Coronary artery (tissue), 2 donors: ENCODE data around the gene THOP1.
A peak's percentile ranks its signal among the peaks of the same experiment; 100 is the strongest.
"Not testable (repeated sequence)": the region's sequence is repeated elsewhere in the genome, so short reads cannot be mapped to it uniquely, and the experiment has no call there.

Experiments used
- DNase-seq: peaks from one replicate; pipeline ENCODE4 v3.0.0-alpha.2; 2017; ENCODE audit warnings: low spot score
- H3K27ac ChIP-seq, 2 donors: fragments of 200-600 bp; sonication (generic); one replicate each; pipeline ENCODE4 v1.5.1; 2016 to 2019
- H3K4me3 ChIP-seq: fragments of 200-600 bp; sonication (generic); 2 replicates; pipeline ENCODE4 v1.5.1; 2016; ENCODE audit warnings: mild to moderate bottlenecking, moderate library complexity
- CTCF ChIP-seq: fragments of 200-600 bp; sonication (generic); IDR thresholded peaks from one replicate; pipeline ENCODE4 v1.5.1; 2019; ENCODE audit warnings: antibody characterized with exemption

Gene THOP1

GRCh38 chr19:2815191-2815614 lies 29.9 kb downstream of the THOP1 start:
- no peak overlapping the region for H3K27ac ChIP-seq
- no peak for DNase-seq
- H3K4me3 ChIP-seq = no peak overlapping the region
- TF ChIP-seq CTCF = no peak

- Histone ChIP-seq H3K4me3 (no peak overlapping the region), H3K27ac (no peak overlapping the region)
- no peak for DNase-seq
- no peak for TF ChIP-seq CTCF
Observed at GRCh38 chr19:2815923-2816322, 30.6 kb downstream of the THOP1 start.

DNA sequence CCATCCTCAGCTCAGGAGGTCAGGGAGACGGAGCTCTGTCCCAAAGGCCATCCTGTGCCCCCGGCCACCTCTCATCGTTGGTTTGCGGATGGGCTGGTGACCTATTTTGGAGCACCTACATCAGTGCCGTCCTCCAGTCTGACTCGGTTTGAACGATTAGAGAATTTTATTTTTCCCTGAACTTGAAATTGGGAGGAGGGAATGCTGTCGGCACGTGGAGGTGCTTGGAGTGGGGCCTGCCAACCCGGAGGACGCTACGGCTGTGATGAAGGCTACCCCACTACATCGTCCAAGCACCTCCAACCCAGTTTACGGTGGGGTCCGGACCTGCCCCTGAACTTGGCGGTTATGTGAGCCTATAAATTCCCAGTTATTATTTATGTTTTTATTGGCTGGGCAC lies 31.3 kb downstream of the THOP1 start:
- no peak for DNase-seq
- TF ChIP-seq CTCF = no peak
- Histone ChIP-seq H3K27ac (no peak overlapping the region), H3K4me3 (no peak overlapping the region)

- DNase-seq, H3K27ac ChIP-seq, H3K4me3 ChIP-seq: not testable (repeated sequence)
Observed at GRCh38 chr19:2817237-2817829, 32.0 kb downstream of the THOP1 start.

- H3K27ac ChIP-seq = peak within 1 kb of the TSS; percentile 28 to 71
- DNase-seq = peak; percentile 94
- H3K4me3 ChIP-seq = peak within 1 kb of the TSS; percentile 97
- TF ChIP-seq CTCF = peak; percentile 94
Observed at GRCh38 chr19:2819540-2820111, 34.3 kb downstream of the THOP1 start, which contains the start of gene ZNF554. Gene ZNF554 (plus strand): TSS chr19:2819868. CDS start chr19:2820072, 204 bp downstream.

GRCh38 chr19:2820112-2820702 lies 34.9 kb downstream of the THOP1 start:
- H3K4me3 ChIP-seq = peak overlapping the region; percentile 97
- no peak for DNase-seq
- H3K27ac ChIP-seq = peak overlapping the region; percentile 28 to 71
- TF ChIP-seq CTCF = no peak

DNA sequence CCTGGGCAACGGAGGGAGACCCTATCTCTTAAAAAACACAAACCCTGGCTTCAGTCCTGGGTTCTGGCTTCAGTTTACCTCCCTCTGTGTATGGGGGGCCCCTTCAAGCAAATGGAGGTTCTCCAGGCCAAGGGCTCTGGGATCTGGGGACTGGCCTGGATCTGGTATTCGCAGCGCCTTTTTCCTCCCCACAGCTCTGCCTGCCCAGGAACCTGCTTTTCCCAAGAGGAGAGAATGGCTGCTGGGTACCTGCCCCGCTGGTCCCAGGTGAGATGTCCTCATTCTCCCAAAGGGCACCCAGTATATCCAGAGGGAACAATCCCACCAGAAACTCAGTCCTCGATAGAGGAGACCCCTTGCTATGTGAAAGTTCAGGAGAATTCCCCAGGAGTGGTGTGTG lies 37.5 kb downstream of the THOP1 start:
- no peak overlapping the region for H3K4me3 ChIP-seq
- no peak overlapping the region for H3K27ac ChIP-seq
- TF ChIP-seq CTCF = no peak
- DNase-seq = no peak
